WERI-Rb-1 (cell line): ENCODE data around the gene C9.
"Not testable (repeated sequence)": the region's sequence is repeated elsewhere in the genome, so short reads cannot be mapped to it uniquely, and the experiment has no call there.

Source experiments
- DNase-seq: peaks from one replicate; pipeline ENCODE4 v3.0.0-alpha.2; 2020
- H3K27ac ChIP-seq: fragments of 250-450 bp; sonication (Bioruptor Pico); 2 replicates; pipeline ENCODE4 v1.5.1; 2020; ENCODE audit warnings: mild to moderate bottlenecking, moderate library complexity
- H3K27me3 ChIP-seq: fragments of 250-450 bp; sonication (Bioruptor Pico); 2 replicates; pipeline ENCODE4 v1.5.1; 2021; ENCODE audit warnings: mild to moderate bottlenecking, low read depth, moderate library complexity; ENCODE audit not compliant: insufficient read depth, severe bottlenecking
- H3K36me3 ChIP-seq: fragments of 250-450 bp; sonication (Bioruptor Pico); 2 replicates; pipeline ENCODE4 v1.5.1; 2020; ENCODE audit warnings: mild to moderate bottlenecking, moderate library complexity
- H3K4me3 ChIP-seq: 2 replicates; pipeline ENCODE4 v1.5.1; 2011; ENCODE audit warnings: low read depth, mild to moderate bottlenecking, control low read depth, low read length
- H3K9me3 ChIP-seq: fragments of 250-450 bp; sonication (Bioruptor Pico); 2 replicates; pipeline ENCODE4 v1.5.1; 2021; ENCODE audit warnings: mild to moderate bottlenecking, moderate library complexity; ENCODE audit not compliant: severe bottlenecking
- CTCF ChIP-seq: IDR thresholded peaks from 2 replicates; pipeline ENCODE4 v1.5.1; 2011; ENCODE audit warnings: low read depth, mild to moderate bottlenecking, control low read depth, inconsistent platforms, low read length

Gene C9

GRCh38 chr5:39236718-39237117 is 127.6 kb downstream of the C9 start:
- DNase-seq, result no peak
- Histone ChIP-seq H3K9me3 (peaks cover 7% of the 10 kb centered on the region), H3K4me3 (no peak overlapping the region), H3K36me3 (no peaks in the 10 kb centered on the region), H3K27me3 (no peaks in the 10 kb centered on the region), H3K27ac (no peak overlapping the region)
- TF ChIP-seq CTCF, result no peak

GRCh38 chr5:39235648-39236047 is 128.6 kb downstream of the C9 start:
- peaks cover 2% of the 10 kb centered on the region for H3K9me3 ChIP-seq
- no peaks in the 10 kb centered on the region for H3K27me3 ChIP-seq
- H3K27ac ChIP-seq, result no peak overlapping the region
- DNase-seq, result no peak
- TF ChIP-seq CTCF, result no peak
- H3K36me3 ChIP-seq, result no peaks in the 10 kb centered on the region
- H3K4me3 ChIP-seq, result no peak overlapping the region

GRCh38 chr5:39234494-39234893 is 129.8 kb downstream of the C9 start:
- not testable (repeated sequence) for H3K36me3 ChIP-seq, H3K27me3 ChIP-seq, DNase-seq, H3K9me3 ChIP-seq, H3K4me3 ChIP-seq, H3K27ac ChIP-seq
